Measurements from ENCODE around the gene PTPRC.

The PTPRC gene

GRCh38 chr1:198620218-198620617 lies 18.6 kb upstream of the PTPRC start:
- no peak for DNase-seq (ENCODE audit: low read depth)

GRCh38 chr1:198620951-198621824 lies 17.7 kb upstream of the PTPRC start:
- DNase-seq (ENCODE audit: low read depth): peak; percentile 68

GRCh38 chr1:198622001-198622400 lies 16.8 kb upstream of the PTPRC start:
- no peak for DNase-seq (ENCODE audit: low read depth)

GRCh38 chr1:198623752-198624647 lies 14.8 kb upstream of the PTPRC start:
- peak; percentile 21 for DNase-seq (ENCODE audit: low read depth)

GRCh38 chr1:198624648-198624980 lies 14.2 kb upstream of the PTPRC start:
- no peak for DNase-seq (ENCODE audit: low read depth)

GRCh38 chr1:198627436-198628066 lies 11.3 kb upstream of the PTPRC start:
- DNase-seq (ENCODE audit: low read depth): no peak

GRCh38 chr1:198628067-198628455 lies 10.8 kb upstream of the PTPRC start:
- DNase-seq (ENCODE audit: low read depth): no peak

GRCh38 chr1:198629610-198630009 lies 9.2 kb upstream of the PTPRC start:
- no peak for DNase-seq (ENCODE audit: low read depth)

GRCh38 chr1:198630863-198631262 lies 8.0 kb upstream of the PTPRC start:
- no peak for DNase-seq (ENCODE audit: low read depth)

- DNase-seq (ENCODE audit: low read depth): no peak
Observed at GRCh38 chr1:198631292-198631691, 7.5 kb upstream of the PTPRC start.

- no peak for DNase-seq (ENCODE audit: low read depth)
Observed at GRCh38 chr1:198632007-198632406, 6.8 kb upstream of the PTPRC start.

- no peak for DNase-seq (ENCODE audit: low read depth)
Observed at GRCh38 chr1:198633675-198634121, 5.1 kb upstream of the PTPRC start.

GRCh38 chr1:198635964-198636363 lies 2.9 kb upstream of the PTPRC start:
- DNase-seq (ENCODE audit: low read depth): no peak

- no peak for DNase-seq (ENCODE audit: low read depth)
Observed at GRCh38 chr1:198636391-198636790, 2.4 kb upstream of the PTPRC start.

GRCh38 chr1:198637157-198637556 lies 1.7 kb upstream of the PTPRC start:
- DNase-seq (ENCODE audit: low read depth): no peak

- no peak for DNase-seq (ENCODE audit: low read depth)
Observed at GRCh38 chr1:198637916-198638437, 863 bp upstream of the PTPRC start.

GRCh38 chr1:198638441-198638840 lies 399 bp upstream of the PTPRC start:
- no peak for DNase-seq (ENCODE audit: low read depth)

- no peak for DNase-seq (ENCODE audit: low read depth)
Observed at GRCh38 chr1:198639671-198640143, 867 bp downstream of the PTPRC start.

- DNase-seq (ENCODE audit: low read depth): no peak
Observed at GRCh38 chr1:198640174-198640573, 1.3 kb downstream of the PTPRC start.

GRCh38 chr1:198641501-198641900 lies 2.7 kb downstream of the PTPRC start:
- peak; percentile 26 for DNase-seq (ENCODE audit: low read depth)

GRCh38 chr1:198641966-198642668 lies 3.3 kb downstream of the PTPRC start:
- DNase-seq (ENCODE audit: low read depth): no peak

- DNase-seq (ENCODE audit: low read depth): no peak
Observed at GRCh38 chr1:198642983-198643382, 4.1 kb downstream of the PTPRC start.
